Posterior vena cava (tissue), 2 donors: ENCODE measurements around the gene RAB33A. TPM values are rescaled to one million over a fixed set of nuclear protein-coding genes. Genes with fewer than 3 reads are reported as not detected.

ENCODE experiments used
- DNase-seq: peaks from one replicate; pipeline ENCODE4 v3.0.0-alpha.2; 2020; ENCODE audit warnings: low spot score
- intact Hi-C, 2 donors: fragments of 100-400 bp; cut with DNase I; formaldehyde crosslinking; loops; one replicate each; pipeline versions ENCODE4 v1.14.1 to v1.14.2; 2022 to 2023
- long read RNA-seq, 2 donors: library from polyadenylated mRNA; unstranded; transcript quantifications; one replicate each; pipeline ENCODE4 v2.0.0, GENCODE V29; 2020 to 2021
- total RNA-seq, 2 donors: library from RNA; stranded (reverse); fragmentation: NEBNext Ultra II Directional; extraction: Animal tissue kit (Norgen Biotek cat#: 25700); gene quantifications; one replicate each; pipeline ENCODE4 v1.2.1, GENCODE V29; 2021
- donor health status: DM: yes; HTN: yes; CAD: no.
- donor health status: DM: yes; HTN: yes; CAD: no.

Gene RAB33A
- total RNA-seq: 10 to 100 TPM in 1 of 2 donors, 1 to 10 TPM in 1; 7.4 to 12.7 TPM
- long read RNA-seq, donor 1, partial matches to known transcripts: 0 of 4 reads
- long read RNA-seq, donor 1, other reads (novel, unspliced or antisense): 0 of 4 reads
- long read RNA-seq, donor 2, transcript RAB33A-201 (2 exons, 1,258 nt): major isoform, 21 of 23 reads
- long read RNA-seq, donor 2, partial matches to known transcripts: 0 of 23 reads
- long read RNA-seq, donor 2, other reads (novel, unspliced or antisense): 2 of 23 reads

- peak; percentile 81 for DNase-seq
- intact Hi-C loops: no loop called here
Measured at GRCh38 chrX:130171446-130172126, at the start of gene RAB33A. TSS of gene RAB33A (plus strand) at chrX:130171962. CDS start at chrX:130172063, 101 bp downstream.

GRCh38 chrX:130124577-130124976, 47.2 kb upstream of the RAB33A start:
- DNase-seq: no peak
- intact Hi-C loops: no loop called here

- DNase-seq: peak; percentile 89
- intact Hi-C loops: no loop called here
Measured at GRCh38 chrX:130125091-130125874, 46.5 kb upstream of the RAB33A start.

GRCh38 chrX:130130990-130131389, 40.8 kb upstream of the RAB33A start:
- intact Hi-C loops: no loop called here

GRCh38 chrX:130136496-130136895, 35.3 kb upstream of the RAB33A start:
- DNase-seq: no peak
- intact Hi-C loops: no loop called here

More at GRCh38 chrX:130130990-130131389, 40.8 kb upstream of the RAB33A start:
- DNase-seq: no peak

- intact Hi-C loops: no loop called here
- no peak for DNase-seq
Measured at GRCh38 chrX:130136961-130137360, 34.8 kb upstream of the RAB33A start.

- intact Hi-C loops: no loop called here
Measured at GRCh38 chrX:130139474-130140201, 32.1 kb upstream of the RAB33A start.

GRCh38 chrX:130144509-130144908, 27.3 kb upstream of the RAB33A start:
- intact Hi-C loops: no loop called here
- no peak for DNase-seq

More at GRCh38 chrX:130139474-130140201, 32.1 kb upstream of the RAB33A start:
- no peak for DNase-seq

- intact Hi-C loops: no loop called here
- no peak for DNase-seq
Measured at GRCh38 chrX:130145123-130145522, 26.6 kb upstream of the RAB33A start.

- intact Hi-C loops: no loop called here
- no peak for DNase-seq
Measured at GRCh38 chrX:130147631-130148030, 24.1 kb upstream of the RAB33A start.

- no peak for DNase-seq
- intact Hi-C loops: no loop called here
Measured at GRCh38 chrX:130155564-130155963, 16.2 kb upstream of the RAB33A start.

GRCh38 chrX:130158311-130158710, 13.5 kb upstream of the RAB33A start:
- DNase-seq: no peak
- intact Hi-C loops: no loop called here

GRCh38 chrX:130159776-130160175, 12.0 kb upstream of the RAB33A start:
- no peak for DNase-seq
- intact Hi-C loops: no loop called here

- DNase-seq: no peak
- intact Hi-C loops: no loop called here
Measured at GRCh38 chrX:130162094-130162735, 9.5 kb upstream of the RAB33A start.

- no peak for DNase-seq
- intact Hi-C loops: no loop called here
Measured at GRCh38 chrX:130163398-130163797, 8.4 kb upstream of the RAB33A start.

GRCh38 chrX:130165181-130165702, 6.5 kb upstream of the RAB33A start:
- intact Hi-C loops: no loop called here
- DNase-seq: peak; percentile 83

- DNase-seq: peak; percentile 98
- intact Hi-C loops: no loop called here
Measured at GRCh38 chrX:130165703-130166502, 5.9 kb upstream of the RAB33A start, which contains the start of gene AIFM1. TSS of gene AIFM1 (minus strand) at chrX:130165841. CDS start at chrX:130165656, 185 bp downstream.

- intact Hi-C loops: no loop called here
- DNase-seq: no peak
Measured at GRCh38 chrX:130166503-130166777, 5.3 kb upstream of the RAB33A start.
